ENCODE data around the gene DEDD2. TPM values are rescaled to one million over a fixed set of nuclear protein-coding genes. Genes with fewer than 3 reads are reported as not detected.

DEDD2 gene
- total RNA-seq, 4 donors from 2014 or later = 33.9 to 56.2 (median 40.3) TPM

GRCh38 chr19:42199440-42200115 lies 17.9 kb downstream of the DEDD2 start:
- Histone ChIP-seq H3K4me3 (no peak overlapping the region), H3K9me3 (no peaks in the 10 kb centered on the region), H3K36me3 (peaks cover 0 to 84% (median 11%) of the 10 kb centered on the region in 3 donors), H3K4me1 (peaks cover 0 to 24% (median 5%) of the 10 kb centered on the region in 4 donors), H3K27ac (peak overlapping the region in 2 of 4 donors; percentile 0 to 78), H3K27me3 (no peaks in the 10 kb centered on the region)
- TF ChIP-seq POLR2A (IDR thresholded peaks at IDR 0.05) (no peak), EP300 (IDR thresholded peaks at IDR 0.05) (no peak), CTCF (IDR thresholded peaks at IDR 0.05) (peak in 1 of 5 experiments; percentile 15)
- no peak for DNase-seq (ENCODE audit: low spot score in 2 of 2)
- 73 to 86% methylated on average over 19 to 25 of the region's 32 CpGs for WGBS, 2 donors

GRCh38 chr19:42198676-42199439 lies 18.6 kb downstream of the DEDD2 start:
- TF ChIP-seq EP300 (IDR thresholded peaks at IDR 0.05) (no peak), POLR2A (IDR thresholded peaks at IDR 0.05) (no peak), CTCF (IDR thresholded peaks at IDR 0.05) (no peak)
- Histone ChIP-seq H3K4me1 (peaks cover 0 to 24% (median 5%) of the 10 kb centered on the region in 4 donors), H3K4me3 (no peak overlapping the region), H3K9me3 (no peaks in the 10 kb centered on the region), H3K36me3 (peaks cover 0 to 76% (median 11%) of the 10 kb centered on the region in 3 donors), H3K27ac (peak overlapping the region in 1 of 4 donors; percentile 78), H3K27me3 (no peaks in the 10 kb centered on the region)
- 56 to 65% methylated on average over 6 to 7 of the region's 7 CpGs for WGBS, 2 donors
- no peak for DNase-seq (ENCODE audit: low spot score in 2 of 2)

GRCh38 chr19:42197375-42197817 lies 20.1 kb downstream of the DEDD2 start:
- peaks cover 0 to 24% (median 5%) of the 10 kb centered on the region in 4 donors for H3K4me1 ChIP-seq
- 44 to 53% methylated on average over 5 of the region's 5 CpGs for WGBS, 2 donors
- H3K9me3 ChIP-seq = peaks cover 0 to 6% (median 0%) of the 10 kb centered on the region in 4 donors
- DNase-seq (ENCODE audit: low spot score in 2 of 2) = no peak
- H3K36me3 ChIP-seq = peaks cover 0 to 62% (median 11%) of the 10 kb centered on the region in 3 donors
- H3K4me3 ChIP-seq = no peak overlapping the region
- no peak for TF ChIP-seq POLR2A (IDR thresholded peaks at IDR 0.05)
- no peak for TF ChIP-seq EP300 (IDR thresholded peaks at IDR 0.05)
- no peak for TF ChIP-seq CTCF (IDR thresholded peaks at IDR 0.05)
- H3K27ac ChIP-seq = no peak overlapping the region
- H3K27me3 ChIP-seq = no peaks in the 10 kb centered on the region

GRCh38 chr19:42196011-42197001 lies 21.2 kb downstream of the DEDD2 start:
- peaks cover 0 to 24% (median 5%) of the 10 kb centered on the region in 4 donors for H3K4me1 ChIP-seq
- DNase-seq (ENCODE audit: low spot score in 2 of 2) = no peak
- H3K4me3 ChIP-seq = no peak overlapping the region
- peaks cover 0 to 51% (median 11%) of the 10 kb centered on the region in 3 donors for H3K36me3 ChIP-seq
- no peak for TF ChIP-seq POLR2A (IDR thresholded peaks at IDR 0.05)
- no peak for TF ChIP-seq CTCF (IDR thresholded peaks at IDR 0.05)
- no peak for TF ChIP-seq EP300 (IDR thresholded peaks at IDR 0.05)
- 85 to 86% methylated on average over 46 to 47 of the region's 47 CpGs for WGBS, 2 donors
- H3K27me3 ChIP-seq = no peaks in the 10 kb centered on the region
- H3K9me3 ChIP-seq = peaks cover 0 to 6% (median 0%) of the 10 kb centered on the region in 4 donors
- H3K27ac ChIP-seq = no peak overlapping the region
